IPS-20b (cell line): Measurements from ENCODE around the gene TMEM223.
A peak's percentile ranks its signal among the peaks of the same experiment; 100 is the strongest.

ENCODE experiments used
- H3K27ac ChIP-seq: one replicate; pipeline ENCODE4 v1.5.1; 2013; ENCODE audit warnings: low read length
- H3K27me3 ChIP-seq: 2 replicates; pipeline ENCODE4 v1.6.1; 2013; ENCODE audit warnings: mild to moderate bottlenecking, low read length, inconsistent platforms; ENCODE audit not compliant: insufficient read depth
- H3K36me3 ChIP-seq: 2 replicates; pipeline ENCODE4 v1.6.1; 2013; ENCODE audit warnings: low read depth, mild to moderate bottlenecking, inconsistent platforms, low read length, moderate library complexity; ENCODE audit not compliant: insufficient read depth
- H3K4me1 ChIP-seq: 2 replicates; pipeline ENCODE4 v1.6.1; 2013; ENCODE audit warnings: mild to moderate bottlenecking, control low read depth, inconsistent platforms, low read length, moderate library complexity; ENCODE audit not compliant: insufficient read depth
- H3K4me3 ChIP-seq: 2 replicates; pipeline ENCODE4 v1.5.1; 2013; ENCODE audit warnings: mild to moderate bottlenecking, low read length, inconsistent platforms
- H3K9ac ChIP-seq: 2 replicates; pipeline ENCODE4 v1.6.1; 2013; ENCODE audit warnings: low read depth, mild to moderate bottlenecking, inconsistent platforms, low read length, moderate library complexity
- H3K9me3 ChIP-seq: 2 replicates; pipeline ENCODE4 v1.6.1; 2013; ENCODE audit warnings: mild to moderate bottlenecking, low read depth, low read length, inconsistent platforms; ENCODE audit not compliant: insufficient read depth

TMEM223 gene

DNA sequence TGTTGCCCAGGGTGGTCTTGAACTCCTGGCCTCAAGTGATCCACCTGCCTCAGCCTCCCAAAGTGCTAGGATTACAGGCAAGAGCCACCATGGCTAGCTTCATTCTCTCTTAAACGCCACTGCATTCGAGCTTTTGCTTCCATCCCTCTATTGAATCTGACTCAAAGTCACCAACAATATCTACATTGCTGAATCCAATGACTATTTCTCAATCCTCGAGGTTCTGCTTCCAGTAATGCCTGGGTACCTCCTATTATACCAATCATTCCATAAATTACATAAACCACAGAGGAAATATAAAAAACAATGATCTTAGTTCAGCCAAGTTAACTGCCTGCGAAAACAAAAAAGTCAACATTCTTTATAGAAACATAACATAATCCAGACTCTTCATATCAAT lies 25.3 kb upstream of the TMEM223 start:
- H3K36me3 ChIP-seq, result peaks cover 20% of the 10 kb centered on the region
- no peak overlapping the region for H3K4me3 ChIP-seq
- no peaks in the 10 kb centered on the region for H3K9me3 ChIP-seq
- no peak overlapping the region for H3K9ac ChIP-seq
- H3K27ac ChIP-seq, result no peak overlapping the region
- H3K27me3 ChIP-seq, result no peaks in the 10 kb centered on the region
- no peaks in the 10 kb centered on the region for H3K4me1 ChIP-seq

DNA sequence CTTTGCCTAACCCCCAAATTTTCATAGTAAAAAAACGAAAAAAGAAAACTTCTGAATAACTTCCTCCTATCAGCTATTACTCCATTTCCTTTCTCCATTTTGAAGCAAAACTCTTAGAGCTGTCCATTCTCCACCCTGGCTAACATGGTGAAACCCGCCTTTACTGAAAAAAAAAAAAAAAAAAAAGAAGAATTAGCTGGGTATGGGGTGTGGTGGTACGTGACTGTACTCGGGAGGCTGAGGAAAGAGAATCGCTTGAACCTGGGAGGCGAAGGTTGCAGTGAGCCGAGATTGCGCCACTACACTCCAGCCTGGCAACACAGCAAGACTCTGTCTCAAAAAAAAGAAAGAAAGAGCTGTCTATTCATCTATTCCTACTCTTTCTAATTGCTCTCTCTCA lies 24.8 kb upstream of the TMEM223 start:
- Histone ChIP-seq H3K4me3 (no peak overlapping the region), H3K4me1 (no peaks in the 10 kb centered on the region), H3K27ac (no peak overlapping the region), H3K27me3 (no peaks in the 10 kb centered on the region), H3K9me3 (no peaks in the 10 kb centered on the region), H3K9ac (no peak overlapping the region), H3K36me3 (peaks cover 17% of the 10 kb centered on the region)

DNA sequence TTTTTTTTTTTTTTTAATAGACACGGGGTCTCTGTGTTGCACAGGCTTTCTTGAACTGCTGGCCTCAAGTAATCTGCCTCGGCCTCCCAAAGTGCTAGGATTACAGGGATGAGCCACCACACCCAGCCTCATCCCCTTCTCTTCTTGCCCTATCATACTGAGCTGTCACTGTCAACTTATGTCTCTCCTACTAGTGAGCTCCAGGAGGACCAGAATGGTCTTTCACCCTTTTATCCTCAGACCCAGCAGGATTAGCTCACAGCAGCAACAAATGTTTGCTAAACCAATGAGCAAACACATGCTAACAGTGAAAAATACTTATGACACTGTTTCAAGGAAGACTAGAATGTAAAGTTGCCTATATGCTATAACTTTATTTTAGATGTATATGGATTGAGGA lies 19.9 kb upstream of the TMEM223 start:
- Histone ChIP-seq H3K36me3 (no peaks in the 10 kb centered on the region), H3K4me3 (no peak overlapping the region), H3K9me3 (no peaks in the 10 kb centered on the region), H3K27ac (no peak overlapping the region), H3K27me3 (no peaks in the 10 kb centered on the region), H3K9ac (no peak overlapping the region), H3K4me1 (no peaks in the 10 kb centered on the region)

DNA sequence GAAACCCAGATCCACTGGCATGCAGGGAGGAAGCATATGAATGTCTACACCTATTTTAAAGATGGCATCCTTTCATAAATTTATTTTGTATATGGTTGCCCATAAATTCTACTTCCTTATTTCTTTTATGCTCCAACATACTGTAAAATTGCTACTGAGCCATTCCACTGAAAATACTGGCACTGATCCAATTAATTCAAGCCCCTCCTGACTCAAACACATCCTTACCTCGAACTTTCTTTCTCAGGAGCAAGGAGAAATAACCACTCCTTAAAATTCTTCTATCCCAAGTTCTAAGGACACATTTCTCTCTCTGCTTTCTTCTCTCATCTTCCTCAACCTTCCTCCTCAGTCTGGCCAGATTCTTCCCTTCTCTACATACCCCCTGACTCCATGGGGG lies 18.9 kb upstream of the TMEM223 start:
- no peak overlapping the region for H3K9ac ChIP-seq
- H3K36me3 ChIP-seq, result no peaks in the 10 kb centered on the region
- no peak overlapping the region for H3K4me3 ChIP-seq
- H3K27me3 ChIP-seq, result no peaks in the 10 kb centered on the region
- H3K4me1 ChIP-seq, result no peaks in the 10 kb centered on the region
- no peak overlapping the region for H3K27ac ChIP-seq
- no peaks in the 10 kb centered on the region for H3K9me3 ChIP-seq

DNA sequence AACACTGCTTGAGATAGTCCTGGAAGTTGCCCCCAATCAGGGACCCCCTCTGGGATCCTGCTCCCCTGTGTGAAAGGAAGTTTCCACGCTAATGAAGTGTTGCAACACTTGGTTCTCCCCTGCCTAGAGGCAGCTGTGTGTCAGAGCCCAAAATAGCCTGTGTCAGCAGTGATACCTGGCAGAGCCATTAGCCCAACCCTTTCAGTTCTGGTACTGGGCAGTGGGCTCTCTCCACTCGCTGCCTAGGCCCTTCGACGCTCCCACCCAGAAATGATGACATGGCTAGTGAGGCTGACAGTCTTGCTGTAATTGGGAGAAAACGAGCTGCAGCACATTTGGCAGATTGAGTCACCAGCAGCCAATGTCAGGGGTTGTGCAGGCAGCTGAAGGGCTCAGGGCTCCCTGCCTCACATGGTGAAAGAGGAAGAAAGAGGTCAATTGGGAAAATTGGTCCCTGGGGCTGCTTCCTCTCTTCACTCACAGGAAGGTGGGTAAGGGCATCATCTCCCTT lies 14.9 kb upstream of the TMEM223 start:
- Histone ChIP-seq H3K4me3 (peak overlapping the region; percentile 95), H3K9ac (no peak overlapping the region; the same call in 1 of the 2 replicates), H3K9me3 (no peaks in the 10 kb centered on the region), H3K27ac (no peak overlapping the region), H3K4me1 (0 out of 2 replicates have a peak, but pooled peaks cover 2% of the 10 kb centered on the region), H3K36me3 (peaks cover 20% of the 10 kb centered on the region), H3K27me3 (no peaks in the 10 kb centered on the region)

DNA sequence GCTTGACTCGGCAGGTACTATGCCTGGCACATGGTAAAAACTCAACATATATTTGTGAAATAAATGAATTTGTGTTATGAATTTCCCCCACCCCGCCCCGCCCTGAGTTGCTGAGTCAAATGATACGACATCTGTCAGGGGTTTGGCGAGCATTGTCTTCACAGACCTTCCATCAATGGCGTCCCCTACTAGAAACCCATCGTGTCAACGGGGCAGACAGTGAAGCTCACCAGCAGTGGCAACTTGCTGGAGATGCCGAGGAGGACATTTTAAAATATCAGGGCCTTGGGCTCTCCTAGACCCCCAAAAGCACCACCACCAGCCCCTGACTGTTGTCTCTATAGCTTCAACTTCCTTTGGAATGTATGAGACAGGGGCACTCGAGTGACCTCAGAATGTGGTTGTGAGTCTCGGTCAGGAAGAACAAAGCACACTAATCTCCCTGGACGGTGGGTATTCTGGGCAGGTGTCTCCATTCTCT lies 14.2 kb upstream of the TMEM223 start:
- peak overlapping the region; percentile 87 for H3K27ac ChIP-seq
- H3K27me3 ChIP-seq, result no peaks in the 10 kb centered on the region
- peak overlapping the region; percentile 95 for H3K4me3 ChIP-seq
- H3K9me3 ChIP-seq, result no peaks in the 10 kb centered on the region
- H3K4me1 ChIP-seq, result 0 out of 2 replicates have a peak, but pooled peaks cover 2% of the 10 kb centered on the region
- H3K36me3 ChIP-seq, result peaks cover 26% of the 10 kb centered on the region
- peak overlapping the region; percentile 92 for H3K9ac ChIP-seq

DNA sequence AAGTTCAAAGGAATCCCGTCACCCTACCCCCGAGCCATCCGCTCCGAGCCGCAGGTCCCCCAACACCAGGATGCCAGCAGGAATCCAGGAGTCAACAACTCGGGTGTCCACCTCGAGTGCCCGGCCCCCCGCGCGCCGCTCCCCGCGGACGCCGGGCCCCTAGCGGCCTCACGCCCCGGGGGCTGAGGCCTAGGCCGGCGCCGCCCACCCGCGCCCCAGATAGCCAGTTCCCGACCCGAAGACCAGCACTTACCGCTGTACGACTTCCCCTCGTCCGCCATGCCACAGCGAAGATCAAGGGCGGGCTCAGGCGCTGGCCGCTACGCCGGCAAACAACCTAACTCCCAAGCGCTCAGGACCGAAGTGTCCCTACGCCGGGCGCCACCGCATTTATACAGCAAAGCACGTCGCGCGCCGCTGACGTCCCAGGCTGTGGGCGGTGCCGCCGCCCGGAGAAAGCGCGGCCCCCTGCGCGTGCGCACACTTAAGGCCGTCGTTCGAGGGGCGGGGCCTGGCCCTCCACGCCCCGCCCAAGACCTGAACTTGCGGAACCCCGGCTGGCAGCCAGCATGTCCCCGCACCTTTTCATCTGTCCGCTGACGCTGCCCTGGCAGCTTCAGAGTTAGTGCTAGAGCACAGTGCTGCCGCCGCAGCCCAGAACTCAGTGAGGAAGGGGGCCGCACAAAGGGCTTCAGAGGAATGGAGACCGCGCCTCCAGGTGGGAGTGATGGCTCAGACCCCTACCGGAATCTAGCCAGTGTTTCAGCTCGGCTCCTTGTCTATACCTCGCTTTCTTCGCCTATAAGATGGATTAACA lies 13.5 kb upstream of the TMEM223 start, which contains the start of gene NXF1:
Gene NXF1 (minus strand): TSS at position 365 of the 817 bp plus-strand sequence. CDS start 84 bp downstream, at position 281.
- 0 out of 2 replicates have a peak, but pooled peaks cover 2% of the 10 kb centered on the region for H3K4me1 ChIP-seq
- H3K27me3 ChIP-seq, result no peaks in the 10 kb centered on the region
- peak within 1 kb of the TSS; percentile 87 for H3K27ac ChIP-seq
- peak within 1 kb of the TSS; percentile 95 for H3K4me3 ChIP-seq
- no peaks in the 10 kb centered on the region for H3K9me3 ChIP-seq
- peaks cover 34% of the 10 kb centered on the region for H3K36me3 ChIP-seq
- peak within 1 kb of the TSS; percentile 92 for H3K9ac ChIP-seq

DNA sequence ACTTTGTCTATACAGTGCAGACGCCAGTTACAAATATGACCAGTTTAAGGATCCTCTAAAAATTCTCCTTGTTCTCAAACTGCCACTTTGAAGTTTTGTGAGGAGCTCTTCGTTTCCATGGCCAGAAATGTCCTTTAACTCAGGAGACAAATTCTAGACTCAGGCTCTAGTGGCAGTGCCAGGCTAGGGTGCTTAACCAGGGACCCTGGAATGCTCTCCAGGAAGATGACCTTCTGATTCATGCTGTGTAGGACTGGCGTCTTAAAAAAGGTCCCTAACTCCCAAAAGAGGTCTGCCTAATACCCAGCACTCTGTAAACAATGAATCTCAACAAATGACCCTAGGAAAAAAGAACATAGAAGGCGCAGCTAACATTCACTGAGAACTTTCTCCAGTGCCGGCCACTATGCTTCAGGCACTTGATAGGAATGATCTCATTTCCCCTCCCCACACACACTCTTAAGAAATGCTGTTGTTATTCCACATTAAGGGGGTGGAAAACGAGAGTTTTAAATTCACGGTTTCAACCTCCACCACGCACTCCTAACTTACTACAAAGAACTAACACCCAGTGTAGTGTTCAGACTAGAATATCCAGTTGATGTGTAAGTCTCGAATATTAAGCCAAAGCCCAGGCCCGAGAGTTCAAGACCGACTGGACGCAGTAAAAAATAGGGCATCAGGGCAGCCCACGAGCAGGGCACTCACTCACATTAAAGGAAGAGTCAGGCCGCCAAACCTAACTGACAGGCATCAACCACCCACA lies 12.7 kb upstream of the TMEM223 start:
- Histone ChIP-seq H3K36me3 (peaks cover 42% of the 10 kb centered on the region), H3K9ac (peak overlapping the region; percentile 86), H3K4me1 (0 out of 2 replicates have a peak, but pooled peaks cover 2% of the 10 kb centered on the region), H3K27ac (no peak overlapping the region), H3K27me3 (no peaks in the 10 kb centered on the region), H3K4me3 (peak overlapping the region; percentile 95), H3K9me3 (no peaks in the 10 kb centered on the region)

DNA sequence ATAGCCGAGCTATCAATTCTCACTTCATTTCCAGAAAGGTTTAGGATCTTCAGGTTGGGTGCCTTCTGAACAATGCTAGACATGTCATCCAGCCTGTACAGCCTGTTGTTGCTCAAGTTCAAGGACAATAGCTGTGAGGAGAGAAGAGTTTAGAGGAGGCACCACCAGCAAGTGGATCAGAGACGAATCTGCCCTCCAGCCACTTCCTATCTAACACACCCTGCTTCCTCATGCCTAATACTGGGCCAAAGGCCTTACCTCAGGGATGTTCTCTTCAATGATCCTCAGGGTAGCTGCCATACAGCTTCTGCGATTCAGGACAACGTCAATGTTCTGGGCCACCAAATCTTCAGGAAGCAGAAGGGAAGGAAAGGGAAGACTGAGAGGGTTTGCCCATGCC lies 9.3 kb upstream of the TMEM223 start:
- Histone ChIP-seq H3K4me1 (0 out of 2 replicates have a peak, but pooled peaks cover 2% of the 10 kb centered on the region), H3K27me3 (no peaks in the 10 kb centered on the region), H3K27ac (no peak overlapping the region), H3K9me3 (no peaks in the 10 kb centered on the region), H3K36me3 (peaks cover 76% of the 10 kb centered on the region), H3K4me3 (no peak overlapping the region), H3K9ac (no peak overlapping the region)

DNA sequence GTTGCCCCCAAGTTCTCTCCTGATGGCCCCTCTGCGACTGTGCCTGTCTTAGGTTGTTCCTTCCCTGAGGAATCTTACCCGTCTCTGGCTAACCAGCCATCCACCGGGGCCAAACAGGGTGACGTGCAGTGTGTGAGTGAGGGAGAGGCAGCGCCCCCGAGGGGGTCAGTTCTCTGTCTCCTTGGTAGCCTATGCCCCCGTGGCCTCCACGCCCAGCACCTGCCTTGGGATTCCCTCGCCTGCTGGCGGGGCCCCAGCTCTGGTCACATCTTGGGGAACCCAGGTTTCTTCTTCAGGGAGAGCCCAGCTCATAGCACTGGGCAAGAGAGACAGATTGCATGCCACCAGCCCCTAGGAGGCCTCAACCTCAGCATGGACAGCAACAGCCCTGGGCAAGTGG lies 7.7 kb upstream of the TMEM223 start:
- Histone ChIP-seq H3K36me3 (peaks cover 92% of the 10 kb centered on the region), H3K4me3 (no peak overlapping the region), H3K27ac (no peak overlapping the region), H3K9ac (no peak overlapping the region), H3K9me3 (no peaks in the 10 kb centered on the region), H3K27me3 (no peaks in the 10 kb centered on the region), H3K4me1 (0 out of 2 replicates have a peak, but pooled peaks cover 2% of the 10 kb centered on the region)

DNA sequence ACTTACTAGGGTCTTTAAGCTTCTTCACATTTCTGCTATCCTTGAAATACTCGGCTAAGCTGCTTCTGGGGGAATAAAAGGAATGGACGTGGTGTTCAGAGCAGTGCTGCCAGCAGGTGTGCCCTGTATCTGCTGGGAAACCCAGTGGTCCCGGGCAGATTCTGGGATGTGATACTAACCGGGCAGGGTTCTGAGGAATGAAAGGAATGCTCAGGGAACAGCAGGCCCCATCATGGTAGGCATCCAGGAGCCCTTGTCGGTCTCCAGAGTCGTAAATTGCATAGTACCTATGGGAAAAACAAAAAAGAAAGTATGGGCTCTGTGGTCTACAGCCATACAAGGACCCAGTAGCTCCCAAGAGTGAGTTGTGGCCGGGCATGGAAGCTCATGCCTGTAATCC lies 4.5 kb upstream of the TMEM223 start:
- Histone ChIP-seq H3K9me3 (no peaks in the 10 kb centered on the region), H3K9ac (no peak overlapping the region), H3K36me3 (peaks cover 89% of the 10 kb centered on the region), H3K4me1 (no peaks in the 10 kb centered on the region), H3K27ac (no peak overlapping the region), H3K4me3 (no peak overlapping the region), H3K27me3 (no peaks in the 10 kb centered on the region)
